ENCODE results near the gene PCNT.
"Not testable (repeated sequence)": the region's sequence is repeated elsewhere in the genome, so short reads cannot be mapped to it uniquely, and the experiment has no call there.

Gene PCNT

DNA sequence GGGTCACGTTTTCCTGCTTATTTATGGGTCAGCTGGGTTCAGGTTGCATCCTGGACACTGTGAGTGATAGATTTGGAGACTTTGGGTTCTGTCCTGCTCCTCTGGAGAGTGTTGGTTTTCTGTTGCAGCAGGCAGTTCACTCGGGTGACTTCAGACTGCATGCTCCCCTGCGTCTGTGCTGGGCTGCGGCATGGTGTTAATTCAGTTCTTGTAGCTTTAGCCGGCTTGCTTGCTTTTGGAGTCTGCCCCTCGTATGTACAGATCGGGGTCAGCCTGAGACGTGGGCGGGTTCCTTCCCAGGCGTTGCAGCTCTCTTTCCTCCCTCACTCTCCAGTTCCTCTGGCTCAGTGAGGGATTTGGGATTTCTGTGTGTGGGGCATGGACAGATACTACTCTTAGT is 38.0 kb downstream of the PCNT start:
- no peak for DNase-seq

DNA sequence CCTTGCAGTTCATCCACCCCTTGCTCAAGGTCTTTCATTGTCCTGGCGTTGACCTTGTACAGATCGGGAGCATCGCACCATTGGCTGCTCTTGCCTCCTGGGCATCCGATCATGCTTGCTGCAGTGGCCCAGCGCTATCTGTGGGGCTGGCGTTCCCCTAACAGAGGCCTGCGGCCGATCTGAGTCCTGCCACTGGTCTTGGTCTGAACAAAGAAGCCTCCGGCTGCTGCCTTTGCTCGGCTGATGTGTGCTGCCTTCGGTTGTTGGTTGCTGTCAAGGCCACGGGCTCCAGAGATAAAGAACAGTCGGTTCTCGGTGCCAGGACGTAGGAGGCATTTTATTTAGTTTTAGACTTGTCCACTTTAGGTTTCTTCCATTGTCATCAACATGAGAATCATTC is 39.0 kb downstream of the PCNT start:
- DNase-seq: no peak

GRCh38 chr21:46363698-46364097 is 39.7 kb downstream of the PCNT start:
- no peak for DNase-seq

DNA sequence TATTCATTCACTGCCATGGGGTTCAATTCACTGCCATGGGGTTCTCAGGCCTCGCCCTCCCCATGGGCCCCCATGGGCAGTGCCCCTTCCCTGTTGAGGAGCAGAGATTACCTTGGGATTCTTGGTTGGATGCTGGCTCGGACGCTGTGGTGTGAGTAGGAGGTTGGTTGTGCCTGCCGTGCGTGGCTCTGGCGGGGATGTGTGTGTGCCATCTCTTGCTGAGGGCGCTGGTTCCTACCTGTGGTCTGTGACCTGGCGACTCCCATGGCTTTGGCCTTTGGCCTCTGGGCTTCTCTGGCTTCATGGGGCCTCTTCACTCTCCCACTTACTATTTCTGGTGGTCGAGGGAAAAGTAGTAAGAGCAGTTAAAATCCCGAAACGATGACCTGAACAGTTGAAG is 42.1 kb downstream of the PCNT start:
- DNase-seq: no peak

DNA sequence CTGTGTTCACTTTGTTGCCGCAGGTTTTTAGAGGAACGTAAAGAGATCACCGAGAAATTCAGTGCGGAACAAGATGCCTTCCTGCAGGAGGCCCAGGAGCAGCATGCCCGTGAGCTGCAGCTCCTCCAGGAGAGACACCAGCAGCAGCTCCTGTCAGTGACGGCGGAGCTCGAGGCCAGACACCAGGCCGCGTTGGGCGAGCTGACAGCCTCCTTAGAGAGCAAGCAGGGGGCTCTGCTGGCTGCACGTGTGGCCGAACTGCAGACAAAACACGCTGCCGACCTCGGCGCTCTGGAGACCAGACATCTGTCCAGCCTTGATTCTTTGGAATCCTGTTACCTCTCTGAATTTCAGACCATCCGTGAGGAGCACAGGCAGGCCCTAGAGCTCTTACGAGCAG is 42.6 kb downstream of the PCNT start:
- no peak for DNase-seq

- no peak for DNase-seq
Measured at GRCh38 chr21:46366966-46367365, 43.0 kb downstream of the PCNT start.

- no peak for DNase-seq
Measured at GRCh38 chr21:46368533-46369285, 44.8 kb downstream of the PCNT start.

- DNase-seq: no peak
Measured at GRCh38 chr21:46369520-46370235, 45.7 kb downstream of the PCNT start.

- no peak for DNase-seq
Measured at GRCh38 chr21:46371204-46372013, 47.5 kb downstream of the PCNT start.

DNA sequence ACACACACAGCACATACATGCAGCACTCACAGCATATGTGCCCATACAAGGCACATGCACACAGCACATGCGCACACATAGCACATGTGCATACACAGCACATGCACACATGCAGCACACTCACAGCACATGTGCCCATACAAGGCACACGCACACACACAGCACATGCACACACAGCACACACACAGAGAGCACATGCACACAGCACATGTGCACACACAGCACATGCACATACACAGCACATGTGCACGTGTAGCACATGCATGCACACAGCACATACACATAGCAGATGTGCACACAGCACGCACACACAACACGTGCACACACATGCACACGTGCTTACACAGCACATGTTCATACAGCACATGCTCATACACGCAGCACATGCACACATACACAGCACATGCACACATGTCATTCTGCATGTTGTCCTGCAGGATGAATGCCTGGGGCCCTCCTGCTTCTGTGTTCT is 48.1 kb downstream of the PCNT start:
- DNase-seq: no peak

- not testable (repeated sequence) for DNase-seq
Measured at GRCh38 chr21:46372947-46373346, 49.0 kb downstream of the PCNT start.

- no peak for DNase-seq
Measured at GRCh38 chr21:46374761-46375389, 50.9 kb downstream of the PCNT start.

DNA sequence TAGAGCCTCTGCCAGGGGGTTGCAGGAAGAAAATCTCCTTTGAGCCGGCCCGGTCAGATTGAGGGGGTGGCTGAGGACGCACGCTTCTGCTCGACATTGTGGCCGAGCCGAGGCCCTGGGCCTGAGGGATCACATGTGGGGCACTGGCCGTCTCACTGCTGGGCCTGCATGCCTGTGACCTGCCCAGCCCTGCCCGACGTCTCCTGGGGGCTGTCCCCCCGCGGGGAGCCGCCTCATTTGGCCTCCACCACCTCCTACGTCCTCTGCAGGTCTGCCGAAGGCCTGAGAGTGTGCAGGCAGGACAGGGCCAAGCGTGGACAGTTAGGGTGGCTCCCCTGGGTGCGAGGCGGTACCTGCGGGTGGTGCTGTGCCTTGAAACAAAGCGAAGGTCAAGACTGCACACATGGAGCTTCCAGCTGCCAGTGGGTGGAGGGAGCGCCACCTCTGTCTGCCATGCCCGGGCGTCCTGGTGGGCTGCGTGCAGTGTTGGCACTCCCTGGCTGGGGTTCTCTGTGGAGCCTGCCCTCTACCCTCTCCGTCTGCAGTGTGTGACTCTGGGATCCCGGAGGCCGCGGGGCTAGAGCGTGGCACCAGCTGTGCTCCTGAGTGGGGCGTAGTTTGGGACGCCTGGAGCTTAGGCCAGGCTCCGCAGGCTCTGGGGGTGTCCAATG is 51.7 kb downstream of the PCNT start:
- DNase-seq: no peak

GRCh38 chr21:46376231-46376628 is 52.3 kb downstream of the PCNT start:
- DNase-seq: no peak

GRCh38 chr21:46376856-46377453 is 53.0 kb downstream of the PCNT start:
- no peak for DNase-seq

- DNase-seq: no peak
Measured at GRCh38 chr21:46377789-46378188, 53.8 kb downstream of the PCNT start.

GRCh38 chr21:46379105-46379504 is 55.1 kb downstream of the PCNT start:
- DNase-seq: no peak

DNA sequence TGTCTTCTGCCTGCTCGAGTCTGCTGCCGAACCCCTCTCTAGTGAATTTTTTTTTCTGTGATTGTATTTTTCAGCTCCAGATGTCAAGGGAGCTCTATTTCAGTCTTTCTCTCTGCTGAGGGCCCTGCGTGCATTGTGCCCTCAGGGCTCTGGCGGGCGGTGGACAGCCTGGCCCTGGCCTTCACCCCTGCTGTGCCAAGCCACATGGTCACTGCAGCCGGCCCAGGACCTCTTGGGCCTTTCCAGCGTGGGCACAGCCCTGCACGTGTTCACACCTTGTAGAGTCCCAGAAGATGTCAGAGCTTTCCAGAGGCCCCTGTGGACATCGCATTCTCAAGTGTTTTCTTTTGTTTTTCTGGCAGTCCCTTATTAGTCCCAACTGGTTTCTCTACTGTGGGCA is 55.7 kb downstream of the PCNT start:
- no peak for DNase-seq

- no peak for DNase-seq
Measured at GRCh38 chr21:46381541-46381940, 57.6 kb downstream of the PCNT start.

DNA sequence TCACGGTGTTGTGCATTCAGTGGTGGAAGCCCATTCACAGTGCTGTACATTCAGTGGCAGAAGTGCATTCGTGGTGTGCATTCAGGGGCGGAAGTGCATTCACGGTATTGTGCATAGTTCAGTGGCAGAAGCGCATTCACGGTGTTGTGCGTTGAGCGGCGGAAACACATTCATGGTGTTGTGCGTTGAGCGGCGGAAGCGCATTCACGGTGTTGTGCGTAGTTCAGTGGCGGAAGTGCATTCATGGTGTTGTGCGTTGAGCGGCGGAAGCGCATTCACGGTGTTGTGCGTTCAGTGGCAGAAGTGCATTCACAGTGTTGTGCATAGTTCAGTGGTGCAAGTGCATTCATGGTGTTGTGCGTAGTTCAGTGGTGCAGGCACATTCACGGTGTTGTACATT is 60.6 kb downstream of the PCNT start:
- no peak for DNase-seq

DNA sequence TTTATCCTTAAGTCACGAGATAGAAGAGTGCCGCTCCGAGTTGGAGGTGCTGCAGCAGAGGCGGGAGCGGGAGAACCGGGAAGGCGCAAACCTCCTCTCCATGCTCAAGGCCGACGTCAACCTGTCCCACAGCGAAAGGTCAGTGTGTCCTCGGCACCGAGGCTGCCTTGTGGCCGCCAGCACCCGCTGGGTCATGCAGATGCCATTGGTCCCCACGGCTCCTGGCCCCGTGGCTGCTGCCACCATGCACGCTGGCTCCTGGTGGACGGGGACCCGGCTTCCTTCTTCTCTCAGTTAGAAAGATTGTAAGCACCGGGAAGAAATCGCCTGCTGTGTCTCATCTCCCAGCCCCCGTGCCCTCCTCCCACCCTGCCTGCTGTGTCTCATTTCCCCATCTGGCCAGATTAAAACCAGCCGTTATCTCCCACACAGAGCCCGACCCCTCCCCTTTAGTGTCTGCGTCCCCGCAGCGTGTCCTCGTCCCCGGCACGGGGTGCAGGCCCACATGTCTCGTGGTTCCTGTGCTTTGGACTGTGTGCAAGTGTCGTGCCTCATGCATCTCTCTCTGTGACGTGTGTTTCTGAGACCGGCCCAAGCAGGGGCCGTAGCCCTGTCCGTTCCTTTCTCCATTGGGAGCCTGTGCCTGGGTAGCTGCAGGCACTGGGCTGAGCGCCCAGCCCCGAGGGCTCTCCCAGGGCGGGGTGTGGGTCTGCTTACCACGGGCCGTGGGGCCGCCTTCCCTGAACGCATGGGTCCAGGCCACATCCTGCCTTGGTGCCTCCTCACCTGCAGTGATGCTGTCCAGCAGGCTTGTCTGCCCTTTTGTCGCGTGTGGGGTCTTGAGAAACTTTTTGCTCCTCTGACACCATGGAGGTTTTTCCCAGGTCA is 62.1 kb downstream of the PCNT start:
- no peak for DNase-seq
